SK-N-SH treated with all-trans-retinoic acid at 6 μM for 48 hours (cell line): ENCODE data around the gene SEMA3D.
A peak's percentile ranks its signal among the peaks of the same experiment; 100 is the strongest.

Source experiments
- ATAC-seq: fragments of 200-7000 bp; cut with Tn5 transposase; 3 replicates; pipeline ENCODE4 v1.9.1; 2020; ENCODE audit warnings: mild to moderate bottlenecking, moderate library complexity
- ARNTL ChIP-seq: fragments of 450-650 bp; formaldehyde crosslinking; IDR thresholded peaks from 2 replicates; pipeline ENCODE4 v1.5.0; 2020; ENCODE audit warnings: low read depth, mild to moderate bottlenecking, moderate library complexity, borderline replicate concordance
- BACH2 ChIP-seq: fragments of 250-450 bp; sonication (Bioruptor Pico); IDR thresholded peaks from 2 replicates; pipeline ENCODE4 v1.9.0; 2021; ENCODE audit warnings: mild to moderate bottlenecking, borderline replicate concordance
- CREB5 ChIP-seq: fragments of 250-450 bp; sonication (Bioruptor Pico); IDR thresholded peaks from 2 replicates; pipeline ENCODE4 v1.5.1; 2020; ENCODE audit warnings: low read depth, mild to moderate bottlenecking, moderate library complexity
- CSDC2 ChIP-seq: fragments of 250-450 bp; sonication (Bioruptor Pico); IDR thresholded peaks from 2 replicates; pipeline ENCODE4 v1.5.0; 2020; ENCODE audit warnings: mild to moderate bottlenecking, moderate library complexity
- ESRRG ChIP-seq: fragments of 250-450 bp; sonication (Bioruptor Pico); IDR thresholded peaks from 2 replicates; pipeline ENCODE4 v1.6.1; 2021; ENCODE audit warnings: mild to moderate bottlenecking
- GLIS3 ChIP-seq: fragments of 250-450 bp; sonication (Bioruptor Pico); IDR thresholded peaks from 2 replicates; pipeline ENCODE4 v1.5.0; 2020; ENCODE audit warnings: mild to moderate bottlenecking, moderate library complexity
- ISL1 ChIP-seq: fragments of 250-450 bp; sonication (Bioruptor Pico); IDR thresholded peaks from 2 replicates; pipeline ENCODE4 v2.1.2; 2022; ENCODE audit warnings: mild to moderate bottlenecking, moderate library complexity
- PATZ1 ChIP-seq: fragments of 250-450 bp; sonication (Bioruptor Pico); IDR thresholded peaks from 2 replicates; pipeline ENCODE4 v1.8.0; 2020; ENCODE audit warnings: mild to moderate bottlenecking, moderate library complexity, borderline replicate concordance
- POU6F1 ChIP-seq: fragments of 250-450 bp; sonication (Bioruptor Pico); IDR thresholded peaks from 2 replicates; pipeline ENCODE4 v1.8.0; 2021; ENCODE audit warnings: low read depth, mild to moderate bottlenecking, moderate library complexity, borderline replicate concordance
- PPARA ChIP-seq: fragments of 250-450 bp; sonication (Bioruptor Pico); IDR thresholded peaks from 2 replicates; pipeline ENCODE4 v1.5.0; 2020; ENCODE audit warnings: mild to moderate bottlenecking, borderline replicate concordance
- RARB ChIP-seq: fragments of 250-450 bp; sonication (Bioruptor Pico); IDR thresholded peaks from 2 replicates; pipeline ENCODE4 v1.8.0; 2021; ENCODE audit warnings: mild to moderate bottlenecking, moderate library complexity
- SNAI2 ChIP-seq: fragments of 250-450 bp; sonication (Bioruptor Pico); IDR thresholded peaks from 2 replicates; pipeline ENCODE4 v1.5.0; 2020; ENCODE audit warnings: mild to moderate bottlenecking, moderate library complexity
- TOX ChIP-seq: fragments of 250-450 bp; sonication (Bioruptor Pico); IDR thresholded peaks from 2 replicates; pipeline ENCODE4 v1.8.0; 2021; ENCODE audit warnings: mild to moderate bottlenecking, moderate library complexity, borderline replicate concordance
- ZFP3 ChIP-seq: fragments of 250-450 bp; sonication (Bioruptor Pico); IDR thresholded peaks from 2 replicates; pipeline ENCODE4 v1.5.0; 2020; ENCODE audit warnings: mild to moderate bottlenecking, moderate library complexity
- ZFP30 ChIP-seq: fragments of 450-650 bp; formaldehyde crosslinking; IDR thresholded peaks from 2 replicates; pipeline ENCODE4 v1.5.0; 2022; ENCODE audit warnings: mild to moderate bottlenecking, moderate library complexity
- ZNF565 ChIP-seq: fragments of 450-650 bp; formaldehyde crosslinking; conservative IDR thresholded peaks from 2 replicates; pipeline ENCODE4 v1.5.0; 2020; ENCODE audit warnings: low read depth, mild to moderate bottlenecking, moderate library complexity
- ZNF70 ChIP-seq: fragments of 450-650 bp; formaldehyde crosslinking; IDR thresholded peaks from 2 replicates; pipeline ENCODE4 v1.5.0; 2020; ENCODE audit warnings: mild to moderate bottlenecking, moderate library complexity
- TF ChIP-seq, protein P1 (sequence below): fragments of 250-450 bp; sonication (Bioruptor Pico); IDR thresholded peaks from 2 replicates; pipeline ENCODE4 v1.5.0; 2020; ENCODE audit warnings: mild to moderate bottlenecking, moderate library complexity
- TF ChIP-seq, protein P2 (sequence below): fragments of 250-450 bp; sonication (Bioruptor Pico); IDR thresholded peaks from 2 replicates; pipeline ENCODE4 v1.5.1; 2021; ENCODE audit warnings: mild to moderate bottlenecking, moderate library complexity

The SEMA3D gene

GRCh38 chr7:85186083-85186520 is 754 bp downstream of the SEMA3D start (continued):
- TF ChIP-seq, protein P1, sequence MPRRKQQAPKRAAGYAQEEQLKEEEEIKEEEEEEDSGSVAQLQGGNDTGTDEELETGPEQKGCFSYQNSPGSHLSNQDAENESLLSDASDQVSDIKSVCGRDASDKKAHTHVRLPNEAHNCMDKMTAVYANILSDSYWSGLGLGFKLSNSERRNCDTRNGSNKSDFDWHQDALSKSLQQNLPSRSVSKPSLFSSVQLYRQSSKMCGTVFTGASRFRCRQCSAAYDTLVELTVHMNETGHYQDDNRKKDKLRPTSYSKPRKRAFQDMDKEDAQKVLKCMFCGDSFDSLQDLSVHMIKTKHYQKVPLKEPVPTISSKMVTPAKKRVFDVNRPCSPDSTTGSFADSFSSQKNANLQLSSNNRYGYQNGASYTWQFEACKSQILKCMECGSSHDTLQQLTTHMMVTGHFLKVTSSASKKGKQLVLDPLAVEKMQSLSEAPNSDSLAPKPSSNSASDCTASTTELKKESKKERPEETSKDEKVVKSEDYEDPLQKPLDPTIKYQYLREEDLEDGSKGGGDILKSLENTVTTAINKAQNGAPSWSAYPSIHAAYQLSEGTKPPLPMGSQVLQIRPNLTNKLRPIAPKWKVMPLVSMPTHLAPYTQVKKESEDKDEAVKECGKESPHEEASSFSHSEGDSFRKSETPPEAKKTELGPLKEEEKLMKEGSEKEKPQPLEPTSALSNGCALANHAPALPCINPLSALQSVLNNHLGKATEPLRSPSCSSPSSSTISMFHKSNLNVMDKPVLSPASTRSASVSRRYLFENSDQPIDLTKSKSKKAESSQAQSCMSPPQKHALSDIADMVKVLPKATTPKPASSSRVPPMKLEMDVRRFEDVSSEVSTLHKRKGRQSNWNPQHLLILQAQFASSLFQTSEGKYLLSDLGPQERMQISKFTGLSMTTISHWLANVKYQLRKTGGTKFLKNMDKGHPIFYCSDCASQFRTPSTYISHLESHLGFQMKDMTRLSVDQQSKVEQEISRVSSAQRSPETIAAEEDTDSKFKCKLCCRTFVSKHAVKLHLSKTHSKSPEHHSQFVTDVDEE (CRISPR knock-in tag): no peak
- TF ChIP-seq GLIS3 (CRISPR knock-in tag): no peak

DNA sequence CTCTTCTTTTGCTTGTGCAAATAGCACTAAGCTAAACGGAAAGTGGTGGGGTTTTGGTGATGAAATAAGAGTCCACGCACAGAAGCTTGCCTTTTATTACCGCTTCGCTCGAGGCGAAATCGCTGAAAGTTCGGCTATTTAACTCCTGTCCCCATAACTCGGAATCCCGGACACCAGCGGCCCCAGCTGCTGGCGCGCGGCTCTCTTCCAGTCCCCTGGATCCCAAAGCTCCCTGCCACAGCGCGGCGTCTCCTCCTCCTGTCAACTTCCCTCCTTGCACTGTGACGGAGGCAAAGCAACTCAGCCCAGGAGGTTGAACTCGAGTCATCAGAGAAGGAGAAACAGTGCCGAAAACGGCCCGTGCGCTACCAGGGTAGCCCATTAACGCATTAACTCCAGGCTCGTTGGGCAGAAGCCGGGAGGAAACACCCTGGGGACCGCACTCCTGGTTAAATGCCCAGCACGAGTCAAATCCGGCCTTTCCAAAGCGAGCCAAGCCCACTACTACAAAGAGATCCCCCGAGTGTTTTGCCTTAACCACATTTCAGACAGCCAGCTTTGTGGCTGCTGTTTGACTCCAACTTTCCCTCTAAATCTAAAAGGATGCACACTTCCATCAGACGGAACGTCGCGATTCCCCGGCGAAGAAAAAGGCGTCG is 1.3 kb downstream of the SEMA3D start:
- peak; percentile 73 for ATAC-seq
- peak; percentile 99 for TF ChIP-seq ZFP3
- TF ChIP-seq ZNF70: no peak
- no peak for TF ChIP-seq ZFP30

DNA sequence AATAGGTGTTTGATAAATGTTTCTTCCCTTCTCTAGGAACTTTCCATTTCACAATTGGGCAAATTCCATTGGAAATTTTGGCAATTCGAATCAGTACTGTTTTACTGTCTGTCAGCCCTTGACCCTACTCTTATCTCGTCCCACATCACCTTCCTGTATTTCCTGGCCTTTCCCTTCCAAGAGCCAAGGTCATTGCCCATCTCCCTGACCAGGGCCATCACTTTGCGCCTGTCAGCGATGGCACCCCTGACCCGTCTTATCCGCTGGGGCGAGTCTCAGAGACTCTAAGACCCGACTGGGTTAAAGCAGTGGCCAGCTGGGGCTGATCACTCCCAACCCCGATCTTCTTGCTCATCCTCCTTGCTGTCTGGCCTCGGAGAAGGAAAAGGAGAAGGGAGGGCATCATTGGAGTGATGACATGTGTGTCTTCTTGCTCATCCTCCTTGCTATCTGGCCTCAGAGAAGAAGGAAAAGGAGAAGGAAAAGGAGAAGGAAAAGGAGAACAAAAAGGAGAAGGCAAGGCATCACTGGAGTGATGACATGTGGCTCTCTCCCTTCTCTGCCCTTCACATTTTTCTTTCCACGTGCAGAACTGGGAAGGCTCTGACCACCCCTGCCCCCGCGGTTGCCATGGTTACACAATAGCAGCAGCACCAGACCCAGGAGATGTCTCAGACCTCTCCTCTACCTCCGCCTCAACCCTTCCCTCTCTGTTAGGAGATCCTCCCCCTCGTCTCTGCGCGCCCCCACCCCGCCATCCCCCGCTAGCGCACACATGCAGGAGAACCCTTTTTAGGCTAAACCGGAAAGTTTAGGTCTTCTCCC is 2.0 kb downstream of the SEMA3D start:
- no peak for TF ChIP-seq PPARA (CRISPR knock-in tag)
- TF ChIP-seq ZNF565 (CRISPR knock-in tag): no peak
- TF ChIP-seq CREB5 (CRISPR knock-in tag): no peak
- no peak for TF ChIP-seq TOX (CRISPR knock-in tag)
- TF ChIP-seq ARNTL (CRISPR knock-in tag): no peak
- no peak for TF ChIP-seq PATZ1 (CRISPR knock-in tag)
- no peak for TF ChIP-seq ISL1 (CRISPR knock-in tag)
- no peak for TF ChIP-seq RARB
- no peak for TF ChIP-seq POU6F1
- no peak for TF ChIP-seq CSDC2 (CRISPR knock-in tag)
- no peak for TF ChIP-seq SNAI2 (CRISPR knock-in tag)
- no peak for TF ChIP-seq ZNF70
- TF ChIP-seq, protein P2, sequence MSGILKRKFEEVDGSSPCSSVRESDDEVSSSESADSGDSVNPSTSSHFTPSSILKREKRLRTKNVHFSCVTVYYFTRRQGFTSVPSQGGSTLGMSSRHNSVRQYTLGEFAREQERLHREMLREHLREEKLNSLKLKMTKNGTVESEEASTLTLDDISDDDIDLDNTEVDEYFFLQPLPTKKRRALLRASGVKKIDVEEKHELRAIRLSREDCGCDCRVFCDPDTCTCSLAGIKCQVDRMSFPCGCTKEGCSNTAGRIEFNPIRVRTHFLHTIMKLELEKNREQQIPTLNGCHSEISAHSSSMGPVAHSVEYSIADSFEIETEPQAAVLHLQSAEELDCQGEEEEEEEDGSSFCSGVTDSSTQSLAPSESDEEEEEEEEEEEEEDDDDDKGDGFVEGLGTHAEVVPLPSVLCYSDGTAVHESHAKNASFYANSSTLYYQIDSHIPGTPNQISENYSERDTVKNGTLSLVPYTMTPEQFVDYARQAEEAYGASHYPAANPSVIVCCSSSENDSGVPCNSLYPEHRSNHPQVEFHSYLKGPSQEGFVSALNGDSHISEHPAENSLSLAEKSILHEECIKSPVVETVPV (CRISPR knock-in tag): no peak
- peak; percentile 36 for ATAC-seq

DNA sequence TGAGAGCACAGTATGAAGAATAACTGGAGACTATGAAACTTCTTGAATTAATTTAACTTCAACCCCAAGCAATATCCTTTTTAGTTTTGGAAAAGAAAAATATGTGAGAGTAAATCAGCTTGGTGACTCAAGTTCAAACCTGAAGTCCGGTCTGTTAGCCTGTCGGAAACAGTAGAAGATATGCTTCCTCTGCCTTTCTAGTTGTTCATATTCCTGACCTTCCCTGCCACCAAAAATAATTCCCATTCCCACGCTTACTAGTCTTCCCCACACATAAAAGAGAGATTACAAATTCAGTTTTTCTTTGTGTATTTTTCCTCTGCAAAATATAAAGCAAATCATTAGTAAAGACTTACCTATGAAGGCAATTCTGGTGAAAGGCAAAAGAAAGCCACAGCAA is 3.6 kb downstream of the SEMA3D start:
- no peak for TF ChIP-seq RARB
- no peak for TF ChIP-seq CREB5 (CRISPR knock-in tag)
- TF ChIP-seq POU6F1: no peak
- no peak for TF ChIP-seq GLIS3 (CRISPR knock-in tag)
- no peak for TF ChIP-seq ZNF565 (CRISPR knock-in tag)
- TF ChIP-seq ISL1 (CRISPR knock-in tag): no peak
- TF ChIP-seq ZFP30: no peak
- no peak for TF ChIP-seq CSDC2 (CRISPR knock-in tag)
- no peak for TF ChIP-seq ESRRG (CRISPR knock-in tag)
- no peak for TF ChIP-seq TOX (CRISPR knock-in tag)
- no peak for TF ChIP-seq ZNF70
- TF ChIP-seq BACH2: no peak
- no peak for TF ChIP-seq PPARA (CRISPR knock-in tag)
- TF ChIP-seq ZFP3: no peak
- TF ChIP-seq SNAI2 (CRISPR knock-in tag): no peak
- no peak for ATAC-seq
